Measurements from ENCODE around the gene C21orf91.

The C21orf91 gene

DNA sequence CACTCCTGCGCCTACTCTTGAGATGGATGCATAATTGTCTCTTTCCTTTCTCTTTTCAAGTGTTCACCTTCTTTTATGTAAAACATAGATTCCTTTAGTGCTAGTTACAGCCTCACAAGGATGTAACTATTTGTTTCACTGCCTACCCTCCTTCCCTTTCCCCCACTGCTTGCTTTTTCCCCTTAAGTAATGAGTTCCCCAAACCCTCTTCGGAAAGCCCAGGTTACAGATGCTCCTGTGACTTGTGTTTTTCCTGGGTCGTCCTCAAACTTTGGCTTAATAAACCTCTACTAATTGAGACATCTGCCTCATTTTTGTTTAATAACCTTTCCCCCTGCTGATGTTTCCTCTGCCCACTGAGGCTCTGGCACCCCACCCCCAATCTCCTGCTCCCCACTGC lies 39.2 kb downstream of the C21orf91 start:
- Histone ChIP-seq H3K4me3 (ENCODE audit: low read length, poor library complexity, severe bottlenecking) (no peak overlapping the region), H3K9me2 (replicated peaks; ENCODE audit: low read depth, low read length) (no peaks in the 10 kb centered on the region), H4K20me1 (ENCODE audit: insufficient read depth, low read length, poor library complexity, severe bottlenecking) (no peaks in the 10 kb centered on the region), H3K27me3 (ENCODE audit: insufficient read depth, low read length, poor library complexity, severe bottlenecking) (no peaks in the 10 kb centered on the region), H3K9ac (ENCODE audit: low read depth, low read length, poor library complexity, severe bottlenecking) (no peak overlapping the region), H3K79me2 (ENCODE audit: insufficient read depth, low read length) (no peaks in the 10 kb centered on the region), H3K4me1 (ENCODE audit: insufficient read depth, low read length, poor library complexity, severe bottlenecking) (peaks cover 88% of the 10 kb centered on the region), H3K9me3 (ENCODE audit: insufficient read depth, low read depth, low read length) (no peaks in the 10 kb centered on the region), H3K36me3 (ENCODE audit: insufficient read depth, low read length) (no peaks in the 10 kb centered on the region), H3F3A (ENCODE audit: low read depth) (peaks cover 22% of the 10 kb centered on the region), H2AFZ (ENCODE audit: low read length) (no peak overlapping the region), H3K4me2 (ENCODE audit: low read depth, low read length, poor library complexity, severe bottlenecking) (peak overlapping the region; percentile 49)
- TF ChIP-seq EZH2phosphoT487 (IDR thresholded peaks at IDR 0.05; ENCODE audit: borderline replicate concordance), result no peak
- TF ChIP-seq, protein P1, sequence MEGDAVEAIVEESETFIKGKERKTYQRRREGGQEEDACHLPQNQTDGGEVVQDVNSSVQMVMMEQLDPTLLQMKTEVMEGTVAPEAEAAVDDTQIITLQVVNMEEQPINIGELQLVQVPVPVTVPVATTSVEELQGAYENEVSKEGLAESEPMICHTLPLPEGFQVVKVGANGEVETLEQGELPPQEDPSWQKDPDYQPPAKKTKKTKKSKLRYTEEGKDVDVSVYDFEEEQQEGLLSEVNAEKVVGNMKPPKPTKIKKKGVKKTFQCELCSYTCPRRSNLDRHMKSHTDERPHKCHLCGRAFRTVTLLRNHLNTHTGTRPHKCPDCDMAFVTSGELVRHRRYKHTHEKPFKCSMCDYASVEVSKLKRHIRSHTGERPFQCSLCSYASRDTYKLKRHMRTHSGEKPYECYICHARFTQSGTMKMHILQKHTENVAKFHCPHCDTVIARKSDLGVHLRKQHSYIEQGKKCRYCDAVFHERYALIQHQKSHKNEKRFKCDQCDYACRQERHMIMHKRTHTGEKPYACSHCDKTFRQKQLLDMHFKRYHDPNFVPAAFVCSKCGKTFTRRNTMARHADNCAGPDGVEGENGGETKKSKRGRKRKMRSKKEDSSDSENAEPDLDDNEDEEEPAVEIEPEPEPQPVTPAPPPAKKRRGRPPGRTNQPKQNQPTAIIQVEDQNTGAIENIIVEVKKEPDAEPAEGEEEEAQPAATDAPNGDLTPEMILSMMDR (conservative IDR thresholded peaks at IDR 0.05; ENCODE audit: low read length), result no peak

DNA sequence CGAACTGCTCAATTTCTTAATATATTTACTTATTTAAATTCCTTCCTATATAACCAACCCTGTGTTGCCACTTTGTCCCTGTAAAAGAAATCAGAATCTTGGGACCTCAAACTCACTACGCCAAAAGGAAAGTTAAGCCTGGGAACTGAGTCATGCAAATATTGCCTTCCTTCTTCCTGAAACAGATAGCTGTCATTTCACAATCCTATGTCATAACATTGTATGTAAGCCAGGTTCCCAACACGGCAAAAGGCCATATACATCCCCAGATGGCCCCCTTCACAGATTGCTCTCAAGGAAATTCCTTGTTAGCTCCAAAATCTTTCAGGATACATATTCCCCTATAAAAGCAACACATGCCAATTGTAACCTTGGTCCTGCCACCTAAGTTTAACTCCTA lies 39.7 kb downstream of the C21orf91 start:
- H3K4me2 ChIP-seq (ENCODE audit: low read depth, low read length, poor library complexity, severe bottlenecking), result peak overlapping the region; percentile 49
- H3K4me1 ChIP-seq (ENCODE audit: insufficient read depth, low read length, poor library complexity, severe bottlenecking), result peaks cover 85% of the 10 kb centered on the region
- TF ChIP-seq, protein P1 (conservative IDR thresholded peaks at IDR 0.05; ENCODE audit: low read length), result no peak
- TF ChIP-seq EZH2phosphoT487 (IDR thresholded peaks at IDR 0.05; ENCODE audit: borderline replicate concordance), result no peak
- no peaks in the 10 kb centered on the region for H3K27me3 ChIP-seq (ENCODE audit: insufficient read depth, low read length, poor library complexity, severe bottlenecking)
- H3K9ac ChIP-seq (ENCODE audit: low read depth, low read length, poor library complexity, severe bottlenecking), result no peak overlapping the region
- H4K20me1 ChIP-seq (ENCODE audit: insufficient read depth, low read length, poor library complexity, severe bottlenecking), result no peaks in the 10 kb centered on the region
- H3K9me3 ChIP-seq (ENCODE audit: insufficient read depth, low read depth, low read length), result no peaks in the 10 kb centered on the region
- H3K9me2 ChIP-seq (replicated peaks; ENCODE audit: low read depth, low read length), result no peaks in the 10 kb centered on the region
- no peak overlapping the region for H2AFZ ChIP-seq (ENCODE audit: low read length)
- no peaks in the 10 kb centered on the region for H3K36me3 ChIP-seq (ENCODE audit: insufficient read depth, low read length)
- no peaks in the 10 kb centered on the region for H3K79me2 ChIP-seq (ENCODE audit: insufficient read depth, low read length)
- H3K4me3 ChIP-seq (ENCODE audit: low read length, poor library complexity, severe bottlenecking), result no peak overlapping the region
- peaks cover 18% of the 10 kb centered on the region for H3F3A ChIP-seq (ENCODE audit: low read depth)

DNA sequence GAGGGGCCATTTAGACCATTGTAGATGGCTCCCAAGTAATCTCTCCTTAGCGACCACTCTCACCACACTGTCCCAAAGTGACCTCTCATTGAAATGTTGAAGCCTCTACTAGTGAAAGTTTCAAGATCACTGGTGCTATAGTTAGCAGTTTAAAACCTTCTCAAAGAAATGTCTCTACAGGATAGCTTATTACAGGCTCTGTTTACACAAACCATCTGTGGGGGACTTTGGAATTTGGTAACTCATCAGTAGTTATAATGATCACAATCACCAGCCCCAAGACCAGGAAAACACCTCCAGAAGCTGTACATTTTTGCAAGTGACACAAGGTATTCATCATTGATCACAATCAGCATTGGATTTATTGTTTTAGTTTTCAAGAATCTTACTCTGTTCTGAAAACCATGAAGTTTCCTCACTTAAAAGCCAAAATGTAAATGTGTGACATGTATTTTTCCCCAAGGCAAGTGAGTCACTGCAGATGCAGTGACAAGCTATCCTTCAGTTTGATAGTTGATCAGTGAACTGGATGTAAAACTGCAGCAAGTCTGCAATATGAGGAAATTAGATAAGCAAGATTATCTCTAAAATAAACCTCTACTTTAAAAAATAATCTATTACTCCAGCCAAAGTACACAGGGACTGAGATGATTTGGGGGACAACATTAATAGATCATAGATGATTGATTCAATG lies 41.9 kb downstream of the C21orf91 start:
- no peaks in the 10 kb centered on the region for H3K9me2 ChIP-seq (replicated peaks; ENCODE audit: low read depth, low read length)
- no peaks in the 10 kb centered on the region for H4K20me1 ChIP-seq (ENCODE audit: insufficient read depth, low read length, poor library complexity, severe bottlenecking)
- no peak overlapping the region for H3K4me3 ChIP-seq (ENCODE audit: low read length, poor library complexity, severe bottlenecking)
- no peaks in the 10 kb centered on the region for H3K79me2 ChIP-seq (ENCODE audit: insufficient read depth, low read length)
- no peaks in the 10 kb centered on the region for H3K9me3 ChIP-seq (ENCODE audit: insufficient read depth, low read depth, low read length)
- H2AFZ ChIP-seq (ENCODE audit: low read length), result no peak overlapping the region
- H3K9ac ChIP-seq (ENCODE audit: low read depth, low read length, poor library complexity, severe bottlenecking), result peak overlapping the region; percentile 43
- TF ChIP-seq, protein P1 (conservative IDR thresholded peaks at IDR 0.05; ENCODE audit: low read length), result no peak
- TF ChIP-seq EZH2phosphoT487 (IDR thresholded peaks at IDR 0.05; ENCODE audit: borderline replicate concordance), result no peak
- no peaks in the 10 kb centered on the region for H3K36me3 ChIP-seq (ENCODE audit: insufficient read depth, low read length)
- no peaks in the 10 kb centered on the region for H3F3A ChIP-seq (ENCODE audit: low read depth)
- H3K27me3 ChIP-seq (ENCODE audit: insufficient read depth, low read length, poor library complexity, severe bottlenecking), result no peaks in the 10 kb centered on the region
- no peak overlapping the region for H3K4me2 ChIP-seq (ENCODE audit: low read depth, low read length, poor library complexity, severe bottlenecking)
- peaks cover 62% of the 10 kb centered on the region for H3K4me1 ChIP-seq (ENCODE audit: insufficient read depth, low read length, poor library complexity, severe bottlenecking)

Data from Loucy (cell line).